ENCODE data around the gene ETV6.

Gene ETV6

DNA sequence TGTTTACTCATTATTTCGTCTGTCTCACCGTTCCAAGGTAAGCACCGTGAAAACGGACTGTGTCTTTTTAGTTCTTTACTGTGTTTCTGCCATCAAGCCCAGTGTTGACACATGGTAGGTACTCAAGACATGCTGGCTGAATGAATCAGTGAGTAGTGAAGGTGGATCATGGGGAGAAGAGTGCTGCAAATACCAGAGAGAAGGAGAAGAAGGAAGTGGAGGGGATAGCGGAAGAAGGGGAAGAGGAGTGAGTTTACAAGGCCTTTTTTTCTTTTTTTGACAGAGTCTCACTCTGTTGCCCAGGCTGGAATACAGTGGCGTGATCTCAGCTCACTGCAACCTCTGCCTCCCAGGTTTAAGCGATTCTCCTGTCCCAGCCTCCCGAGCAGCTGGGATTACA, 54.6 kb downstream of the ETV6 start:
- Histone ChIP-seq H3K36me3 (ENCODE audit: insufficient read depth, low read length) (peaks cover 13% of the 10 kb centered on the region; the same call in 1 of the 2 replicates), H3K4me3 (ENCODE audit: low read length, poor library complexity, severe bottlenecking) (no peak overlapping the region), H3K9me3 (ENCODE audit: insufficient read depth, low read depth, low read length) (no peaks in the 10 kb centered on the region), H2AFZ (ENCODE audit: low read length) (no peak overlapping the region), H3F3A (ENCODE audit: low read depth) (no peaks in the 10 kb centered on the region), H3K27me3 (ENCODE audit: insufficient read depth, low read length, poor library complexity, severe bottlenecking) (no peaks in the 10 kb centered on the region), H3K4me1 (ENCODE audit: insufficient read depth, low read length, poor library complexity, severe bottlenecking) (no peaks in the 10 kb centered on the region), H3K9me2 (replicated peaks; ENCODE audit: low read depth, low read length) (no peaks in the 10 kb centered on the region), H3K4me2 (ENCODE audit: low read depth, low read length, poor library complexity, severe bottlenecking) (no peak overlapping the region), H3K9ac (ENCODE audit: low read depth, low read length, poor library complexity, severe bottlenecking) (no peak overlapping the region), H3K79me2 (ENCODE audit: insufficient read depth, low read length) (peaks cover 94% of the 10 kb centered on the region), H4K20me1 (ENCODE audit: insufficient read depth, low read length, poor library complexity, severe bottlenecking) (peaks cover 33% of the 10 kb centered on the region)
- TF ChIP-seq EZH2phosphoT487 (IDR thresholded peaks at IDR 0.05; ENCODE audit: borderline replicate concordance) = no peak
- TF ChIP-seq, protein P1, sequence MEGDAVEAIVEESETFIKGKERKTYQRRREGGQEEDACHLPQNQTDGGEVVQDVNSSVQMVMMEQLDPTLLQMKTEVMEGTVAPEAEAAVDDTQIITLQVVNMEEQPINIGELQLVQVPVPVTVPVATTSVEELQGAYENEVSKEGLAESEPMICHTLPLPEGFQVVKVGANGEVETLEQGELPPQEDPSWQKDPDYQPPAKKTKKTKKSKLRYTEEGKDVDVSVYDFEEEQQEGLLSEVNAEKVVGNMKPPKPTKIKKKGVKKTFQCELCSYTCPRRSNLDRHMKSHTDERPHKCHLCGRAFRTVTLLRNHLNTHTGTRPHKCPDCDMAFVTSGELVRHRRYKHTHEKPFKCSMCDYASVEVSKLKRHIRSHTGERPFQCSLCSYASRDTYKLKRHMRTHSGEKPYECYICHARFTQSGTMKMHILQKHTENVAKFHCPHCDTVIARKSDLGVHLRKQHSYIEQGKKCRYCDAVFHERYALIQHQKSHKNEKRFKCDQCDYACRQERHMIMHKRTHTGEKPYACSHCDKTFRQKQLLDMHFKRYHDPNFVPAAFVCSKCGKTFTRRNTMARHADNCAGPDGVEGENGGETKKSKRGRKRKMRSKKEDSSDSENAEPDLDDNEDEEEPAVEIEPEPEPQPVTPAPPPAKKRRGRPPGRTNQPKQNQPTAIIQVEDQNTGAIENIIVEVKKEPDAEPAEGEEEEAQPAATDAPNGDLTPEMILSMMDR (conservative IDR thresholded peaks at IDR 0.05; ENCODE audit: low read length) = no peak

DNA sequence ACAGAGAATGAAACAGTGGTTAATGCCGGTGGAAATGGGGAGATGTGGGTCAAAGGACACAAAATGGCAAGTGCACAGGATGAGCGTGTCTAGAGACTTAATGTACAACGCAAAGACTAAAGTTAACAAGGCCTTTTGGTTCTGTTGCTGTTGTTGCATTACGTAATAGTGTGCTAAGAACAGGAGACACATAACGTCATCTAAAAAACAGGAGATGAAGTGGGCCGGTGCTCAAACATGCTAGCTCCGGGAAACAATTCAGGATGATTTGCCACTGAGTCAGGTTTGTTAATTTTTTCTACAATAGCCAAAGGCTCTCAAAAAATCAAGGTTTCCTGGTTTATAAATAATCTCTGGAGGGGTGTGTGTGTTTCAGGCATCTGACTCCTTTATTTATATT, 55.5 kb downstream of the ETV6 start:
- H2AFZ ChIP-seq (ENCODE audit: low read length) = no peak overlapping the region
- TF ChIP-seq, protein P1 (conservative IDR thresholded peaks at IDR 0.05; ENCODE audit: low read length) = no peak
- no peak for TF ChIP-seq EZH2phosphoT487 (IDR thresholded peaks at IDR 0.05; ENCODE audit: borderline replicate concordance)
- peaks cover 94% of the 10 kb centered on the region for H3K79me2 ChIP-seq (ENCODE audit: insufficient read depth, low read length)

DNA sequence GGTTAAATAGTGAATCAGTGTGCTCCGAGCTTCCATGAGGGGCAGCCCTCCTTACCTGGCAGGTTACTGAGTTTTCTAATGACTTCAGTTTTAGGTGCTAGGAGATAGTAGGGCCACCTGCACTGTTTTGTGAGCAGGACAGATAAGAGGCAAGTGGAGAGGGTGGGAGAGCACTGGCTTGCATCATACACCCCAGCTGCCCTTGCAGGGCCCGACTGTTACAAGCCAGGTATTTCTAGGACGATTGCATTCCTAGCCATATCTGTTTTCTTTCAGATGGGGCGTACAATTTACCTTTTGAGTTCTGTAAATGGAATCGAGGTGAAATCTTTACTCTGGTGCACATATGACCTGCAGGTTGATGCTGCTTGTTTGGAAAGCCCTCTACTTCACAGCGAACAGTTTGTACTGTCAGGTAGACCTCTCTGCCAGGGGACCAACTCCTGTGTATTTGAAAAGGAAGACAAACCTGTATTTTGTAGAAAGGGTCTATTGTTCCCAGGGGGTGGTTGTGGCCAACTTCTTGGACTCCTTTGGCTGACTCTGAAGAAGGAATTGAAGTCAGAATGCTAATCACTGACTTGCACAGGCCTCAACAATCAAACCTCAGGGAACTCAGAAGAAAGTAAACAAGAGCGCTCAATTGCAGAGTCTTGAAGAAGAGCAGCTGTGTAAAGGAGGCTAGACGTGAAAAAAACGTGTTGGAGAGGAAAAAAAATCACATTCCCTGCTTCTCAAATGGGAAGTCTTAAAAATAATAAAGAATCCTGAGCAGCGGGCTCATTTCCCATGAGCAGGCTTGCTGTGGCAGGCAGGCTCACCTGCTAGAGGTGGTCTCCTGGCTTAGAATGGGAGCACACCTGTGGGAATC, 57.3 kb downstream of the ETV6 start:
- Histone ChIP-seq H3K4me1 (ENCODE audit: insufficient read depth, low read length, poor library complexity, severe bottlenecking) (no peaks in the 10 kb centered on the region), H3K4me3 (ENCODE audit: low read length, poor library complexity, severe bottlenecking) (no peak overlapping the region), H3K4me2 (ENCODE audit: low read depth, low read length, poor library complexity, severe bottlenecking) (no peak overlapping the region), H3K9me2 (replicated peaks; ENCODE audit: low read depth, low read length) (no peaks in the 10 kb centered on the region), H4K20me1 (ENCODE audit: insufficient read depth, low read length, poor library complexity, severe bottlenecking) (peaks cover 42% of the 10 kb centered on the region), H3K79me2 (ENCODE audit: insufficient read depth, low read length) (peaks cover 95% of the 10 kb centered on the region), H3K36me3 (ENCODE audit: insufficient read depth, low read length) (peaks cover 36% of the 10 kb centered on the region; the same call in 1 of the 2 replicates), H3F3A (ENCODE audit: low read depth) (no peaks in the 10 kb centered on the region), H3K9ac (ENCODE audit: low read depth, low read length, poor library complexity, severe bottlenecking) (no peak overlapping the region), H3K27me3 (ENCODE audit: insufficient read depth, low read length, poor library complexity, severe bottlenecking) (no peaks in the 10 kb centered on the region), H2AFZ (ENCODE audit: low read length) (no peak overlapping the region), H3K9me3 (ENCODE audit: insufficient read depth, low read depth, low read length) (no peaks in the 10 kb centered on the region)
- TF ChIP-seq EZH2phosphoT487 (IDR thresholded peaks at IDR 0.05; ENCODE audit: borderline replicate concordance) = no peak
- TF ChIP-seq, protein P1 (conservative IDR thresholded peaks at IDR 0.05; ENCODE audit: low read length) = no peak

More for the DNA sequence above, 55.5 kb downstream of the ETV6 start:
- Histone ChIP-seq H3K27me3 (ENCODE audit: insufficient read depth, low read length, poor library complexity, severe bottlenecking) (no peaks in the 10 kb centered on the region), H3K9me3 (ENCODE audit: insufficient read depth, low read depth, low read length) (no peaks in the 10 kb centered on the region), H3K9ac (ENCODE audit: low read depth, low read length, poor library complexity, severe bottlenecking) (no peak overlapping the region), H3K9me2 (replicated peaks; ENCODE audit: low read depth, low read length) (no peaks in the 10 kb centered on the region), H3K4me2 (ENCODE audit: low read depth, low read length, poor library complexity, severe bottlenecking) (no peak overlapping the region), H3K4me3 (ENCODE audit: low read length, poor library complexity, severe bottlenecking) (no peak overlapping the region), H4K20me1 (ENCODE audit: insufficient read depth, low read length, poor library complexity, severe bottlenecking) (peaks cover 36% of the 10 kb centered on the region), H3K36me3 (ENCODE audit: insufficient read depth, low read length) (peaks cover 21% of the 10 kb centered on the region; the same call in 1 of the 2 replicates), H3F3A (ENCODE audit: low read depth) (no peaks in the 10 kb centered on the region), H3K4me1 (ENCODE audit: insufficient read depth, low read length, poor library complexity, severe bottlenecking) (no peaks in the 10 kb centered on the region)
